PFSK-1 (cell line): ENCODE results near the gene ART4.

Source experiments
- FOXP2 ChIP-seq: optimal IDR thresholded peaks from 2 replicates; pipeline ENCODE3; 2011; ENCODE audit warnings: borderline replicate concordance, control low read depth, inconsistent platforms; ENCODE audit not compliant: insufficient read depth; ENCODE audit errors: extremely low read length, extremely low read depth
- POLR2AphosphoS5 ChIP-seq: IDR thresholded peaks from 2 replicates; pipeline ENCODE4 v1.6.1; 2012; ENCODE audit warnings: low read depth, mild to moderate bottlenecking, control low read depth, low read length, moderate library complexity
- SIN3A ChIP-seq: IDR thresholded peaks from 2 replicates; pipeline ENCODE4 v1.6.1; 2012; ENCODE audit warnings: mild to moderate bottlenecking, low read length, moderate library complexity, borderline replicate concordance; ENCODE audit not compliant: insufficient read depth
- TAF1 ChIP-seq: IDR thresholded peaks from 2 replicates; pipeline ENCODE4 v1.6.1; 2012; ENCODE audit warnings: low read length, control low read depth, borderline replicate concordance; ENCODE audit not compliant: insufficient read depth
- TF ChIP-seq, protein P1 (sequence below), 2 experiments: IDR thresholded peaks; 2 replicates each; pipeline versions ENCODE4 v1.6.1 to v1.8.0; 2011 to 2012; ENCODE audit warnings: low read depth in 2 of 2, low read length in 2 of 2, control low read depth in 1 of 2, inconsistent platforms in 1 of 2, mild to moderate bottlenecking in 1 of 2, moderate library complexity in 1 of 2; ENCODE audit not compliant: insufficient read depth in 1 of 2

ART4 gene

GRCh38 chr12:14802247-14802646 lies 41.1 kb downstream of the ART4 start:
- no peak for TF ChIP-seq TAF1
- no peak for TF ChIP-seq SIN3A
- TF ChIP-seq, protein P1, sequence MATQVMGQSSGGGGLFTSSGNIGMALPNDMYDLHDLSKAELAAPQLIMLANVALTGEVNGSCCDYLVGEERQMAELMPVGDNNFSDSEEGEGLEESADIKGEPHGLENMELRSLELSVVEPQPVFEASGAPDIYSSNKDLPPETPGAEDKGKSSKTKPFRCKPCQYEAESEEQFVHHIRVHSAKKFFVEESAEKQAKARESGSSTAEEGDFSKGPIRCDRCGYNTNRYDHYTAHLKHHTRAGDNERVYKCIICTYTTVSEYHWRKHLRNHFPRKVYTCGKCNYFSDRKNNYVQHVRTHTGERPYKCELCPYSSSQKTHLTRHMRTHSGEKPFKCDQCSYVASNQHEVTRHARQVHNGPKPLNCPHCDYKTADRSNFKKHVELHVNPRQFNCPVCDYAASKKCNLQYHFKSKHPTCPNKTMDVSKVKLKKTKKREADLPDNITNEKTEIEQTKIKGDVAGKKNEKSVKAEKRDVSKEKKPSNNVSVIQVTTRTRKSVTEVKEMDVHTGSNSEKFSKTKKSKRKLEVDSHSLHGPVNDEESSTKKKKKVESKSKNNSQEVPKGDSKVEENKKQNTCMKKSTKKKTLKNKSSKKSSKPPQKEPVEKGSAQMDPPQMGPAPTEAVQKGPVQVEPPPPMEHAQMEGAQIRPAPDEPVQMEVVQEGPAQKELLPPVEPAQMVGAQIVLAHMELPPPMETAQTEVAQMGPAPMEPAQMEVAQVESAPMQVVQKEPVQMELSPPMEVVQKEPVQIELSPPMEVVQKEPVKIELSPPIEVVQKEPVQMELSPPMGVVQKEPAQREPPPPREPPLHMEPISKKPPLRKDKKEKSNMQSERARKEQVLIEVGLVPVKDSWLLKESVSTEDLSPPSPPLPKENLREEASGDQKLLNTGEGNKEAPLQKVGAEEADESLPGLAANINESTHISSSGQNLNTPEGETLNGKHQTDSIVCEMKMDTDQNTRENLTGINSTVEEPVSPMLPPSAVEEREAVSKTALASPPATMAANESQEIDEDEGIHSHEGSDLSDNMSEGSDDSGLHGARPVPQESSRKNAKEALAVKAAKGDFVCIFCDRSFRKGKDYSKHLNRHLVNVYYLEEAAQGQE (IDR thresholded peaks at IDR 0.05; ENCODE audit: insufficient read depth in 1 of 2, low read depth in 2 of 2, low read length in 2 of 2) = no peak

GRCh38 chr12:14795028-14795448 lies 48.3 kb downstream of the ART4 start:
- TF ChIP-seq SIN3A = no peak
- TF ChIP-seq POLR2AphosphoS5 = no peak
- TF ChIP-seq, protein P1 (IDR thresholded peaks at IDR 0.05; ENCODE audit: insufficient read depth in 1 of 2, low read depth in 2 of 2, low read length in 2 of 2) = no peak
- no peak for TF ChIP-seq FOXP2
- no peak for TF ChIP-seq TAF1

DNA sequence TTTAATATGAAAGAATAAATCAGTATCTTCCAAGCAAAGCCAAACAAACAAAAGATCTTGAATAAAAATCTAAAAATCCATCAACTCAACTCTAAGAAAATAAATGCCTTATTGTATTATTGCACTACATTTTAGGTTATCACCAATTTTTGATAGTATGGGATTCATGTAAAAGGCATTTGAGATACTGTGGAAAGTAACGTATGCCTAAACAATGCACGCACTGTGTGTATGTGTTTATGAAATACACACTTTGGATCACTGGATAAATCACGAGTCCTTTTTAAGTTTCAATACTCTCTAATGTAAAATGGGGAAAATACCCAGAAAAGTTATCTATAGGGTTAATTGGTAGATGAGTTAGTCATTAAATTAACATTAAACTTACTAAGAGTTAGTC lies 57.8 kb downstream of the ART4 start:
- TF ChIP-seq FOXP2 (no peak), POLR2AphosphoS5 (no peak), TAF1 (no peak), SIN3A (no peak)
- TF ChIP-seq, protein P1 (IDR thresholded peaks at IDR 0.05; ENCODE audit: insufficient read depth in 1 of 2, low read depth in 2 of 2, low read length in 2 of 2) = no peak

GRCh38 chr12:14784471-14784870 lies 58.9 kb downstream of the ART4 start:
- TF ChIP-seq POLR2AphosphoS5 = no peak
- TF ChIP-seq TAF1 = no peak
- TF ChIP-seq, protein P1 (IDR thresholded peaks at IDR 0.05; ENCODE audit: insufficient read depth in 1 of 2, low read depth in 2 of 2, low read length in 2 of 2) = no peak
- TF ChIP-seq SIN3A = no peak
- TF ChIP-seq FOXP2 = no peak

DNA sequence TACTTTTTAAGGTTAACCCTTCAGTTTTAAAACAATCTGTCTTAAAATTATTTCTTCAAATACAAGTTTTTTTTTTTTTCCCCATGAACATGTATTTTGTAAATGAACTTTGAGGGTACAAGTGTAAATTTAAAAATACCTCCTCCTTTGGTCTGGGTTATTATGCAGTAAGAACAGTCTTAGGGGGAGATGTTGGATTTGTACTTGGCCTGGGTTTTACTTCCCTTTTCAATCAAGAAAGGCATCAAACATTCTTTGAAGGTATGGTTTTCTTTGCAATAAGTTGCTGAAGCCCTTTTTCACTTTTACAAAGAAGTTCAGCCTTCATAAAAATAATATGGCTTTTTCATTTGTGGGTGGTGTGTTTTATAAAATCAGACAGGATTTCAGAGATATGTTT lies 60.6 kb downstream of the ART4 start:
- TF ChIP-seq SIN3A (no peak), TAF1 (no peak), POLR2AphosphoS5 (no peak), FOXP2 (no peak)
- TF ChIP-seq, protein P1 (IDR thresholded peaks at IDR 0.05; ENCODE audit: insufficient read depth in 1 of 2, low read depth in 2 of 2, low read length in 2 of 2) = no peak
